ENCODE data around the gene CBLB.
A peak's percentile ranks its signal among the peaks of the same experiment; 100 is the strongest.

Gene CBLB

DNA sequence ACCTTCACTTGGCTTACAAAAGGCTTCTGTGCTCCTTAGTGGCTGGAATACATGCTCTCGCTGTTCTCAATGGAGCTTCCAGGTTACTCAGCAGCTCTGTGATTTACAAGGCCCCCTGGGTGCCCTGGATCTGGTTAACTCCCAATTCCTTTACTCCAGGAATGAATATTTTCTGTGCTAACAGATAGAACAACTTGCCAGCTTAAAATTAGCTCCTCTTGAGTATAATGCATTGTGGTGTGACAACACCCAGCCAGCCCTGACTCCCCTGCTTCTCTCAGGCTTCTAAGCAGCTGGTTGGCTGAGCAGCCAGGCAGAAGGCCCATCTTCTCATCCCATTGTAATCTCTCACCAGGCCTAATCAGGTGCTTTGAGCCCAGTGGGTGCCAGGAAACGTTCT lies 255.7 kb downstream of the CBLB start:
- Histone ChIP-seq H3K4ac (ENCODE audit: low read length) (no peak overlapping the region), H3K4me3 (ENCODE audit: low read length in 2 of 2) (no peak overlapping the region), H4K8ac (ENCODE audit: low read depth, low read length) (no peak overlapping the region), H2BK15ac (ENCODE audit: low read length) (no peak overlapping the region), H3K23ac (ENCODE audit: low read depth, low read length, poor library complexity) (no peak overlapping the region), H4K91ac (ENCODE audit: low read depth, low read length, poor library complexity) (no peak overlapping the region), H3K27me3 (ENCODE audit: control insufficient read depth in 3 of 3, insufficient read depth in 3 of 3, low read depth in 1 of 3, low read length in 3 of 3) (no peaks in the 10 kb centered on the region), H3K4me2 (ENCODE audit: insufficient read depth, low read length, poor library complexity, severe bottlenecking) (no peak overlapping the region), H2AK5ac (ENCODE audit: low read depth, low read length) (no peak overlapping the region), H3K27ac (replicated peaks; ENCODE audit: low read length) (peak overlapping the region; percentile 14), H3K14ac (ENCODE audit: low read length) (no peak overlapping the region), H3K36me3 (replicated peaks in 1 of 2; ENCODE audit: control insufficient read depth in 2 of 2, insufficient read depth in 2 of 2, low read length in 2 of 2) (no peaks in the 10 kb centered on the region), H3K9me3 (replicated peaks in 1 of 2; ENCODE audit: control insufficient read depth in 2 of 2, insufficient read depth in 1 of 2, low read depth in 1 of 2, low read length in 2 of 2) (no peaks in the 10 kb centered on the region), H3K18ac (ENCODE audit: low read length) (peak overlapping the region; percentile 30), H2AFZ (ENCODE audit: low read length) (peak overlapping the region; percentile 68), H2BK5ac (ENCODE audit: low read length) (no peak overlapping the region), H2BK12ac (ENCODE audit: low read length) (no peak overlapping the region), H3K4me1 (ENCODE audit: control insufficient read depth in 2 of 2, insufficient read depth in 1 of 2, low read depth in 1 of 2, low read length in 2 of 2) (peaks cover 2 to 8% of the 10 kb centered on the region in 2 donors), H3K9ac (ENCODE audit: low read depth, low read length, poor library complexity) (no peak overlapping the region), H3K79me1 (ENCODE audit: low read depth, low read length) (no peaks in the 10 kb centered on the region), H2BK120ac (ENCODE audit: low read depth, low read length) (no peak overlapping the region)
- no peak for DNase-seq (ENCODE audit: low spot score)
- WGBS, 2 donors (ENCODE audit: extremely low coverage in 2 of 2, insufficient read length in 2 of 2, insufficient replicate concordance in 1 of 2), result no CpG with 5 or more reads among the region's 2 CpGs

DNA sequence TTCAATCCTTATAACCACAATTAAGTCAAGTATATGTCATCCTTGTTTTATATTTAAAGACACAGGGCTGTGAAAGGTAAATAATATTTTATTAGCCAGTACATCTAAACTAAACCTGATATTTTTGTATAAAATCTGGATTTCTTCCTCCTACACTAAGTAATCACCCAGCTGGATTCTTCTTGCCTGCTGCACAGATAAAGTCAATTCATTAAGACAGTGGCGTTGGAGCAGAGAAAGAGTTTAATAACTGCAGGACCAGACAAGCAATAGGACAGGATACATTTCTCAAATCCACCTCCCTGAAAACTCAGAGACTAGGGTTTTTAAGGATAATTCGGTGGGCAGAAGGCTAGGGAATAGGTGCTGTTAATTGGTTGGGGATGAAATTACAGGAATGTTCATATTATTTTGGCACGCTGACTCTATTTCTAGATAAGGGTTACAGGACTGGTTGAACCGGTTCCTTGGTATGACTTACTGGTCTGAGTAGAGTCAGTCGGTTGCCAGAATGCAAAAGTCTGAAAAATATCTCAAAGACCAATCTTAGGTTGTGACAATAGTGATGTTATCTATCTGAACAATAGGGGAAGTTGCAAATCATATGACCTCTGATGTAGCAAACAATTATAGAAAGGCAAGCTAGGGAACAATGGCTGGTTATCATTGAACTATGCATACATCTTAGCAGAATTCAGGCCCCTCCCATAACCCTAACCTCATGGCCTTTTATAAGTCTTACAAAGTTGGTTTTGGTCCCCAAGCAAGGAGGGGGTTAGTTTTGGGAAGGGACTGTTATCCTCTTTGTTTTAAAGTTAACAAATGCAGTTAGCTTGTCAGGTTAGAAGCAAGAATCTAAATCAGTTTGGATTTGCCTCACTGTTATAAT lies 257.3 kb downstream of the CBLB start:
- Histone ChIP-seq H3K27ac (replicated peaks; ENCODE audit: low read length) (no peak overlapping the region), H3K9me3 (replicated peaks in 1 of 2; ENCODE audit: control insufficient read depth in 2 of 2, insufficient read depth in 1 of 2, low read depth in 1 of 2, low read length in 2 of 2) (no peaks in the 10 kb centered on the region), H3K4me2 (ENCODE audit: insufficient read depth, low read length, poor library complexity, severe bottlenecking) (no peak overlapping the region), H3K4ac (ENCODE audit: low read length) (no peak overlapping the region), H4K91ac (ENCODE audit: low read depth, low read length, poor library complexity) (no peak overlapping the region), H3K27me3 (ENCODE audit: control insufficient read depth in 3 of 3, insufficient read depth in 3 of 3, low read depth in 1 of 3, low read length in 3 of 3) (no peaks in the 10 kb centered on the region), H2AK5ac (ENCODE audit: low read depth, low read length) (no peak overlapping the region), H3K18ac (ENCODE audit: low read length) (no peak overlapping the region), H3K9ac (ENCODE audit: low read depth, low read length, poor library complexity) (no peak overlapping the region), H2AFZ (ENCODE audit: low read length) (no peak overlapping the region), H4K8ac (ENCODE audit: low read depth, low read length) (no peak overlapping the region), H3K23ac (ENCODE audit: low read depth, low read length, poor library complexity) (no peak overlapping the region), H2BK120ac (ENCODE audit: low read depth, low read length) (no peak overlapping the region), H3K36me3 (replicated peaks in 1 of 2; ENCODE audit: control insufficient read depth in 2 of 2, insufficient read depth in 2 of 2, low read length in 2 of 2) (no peaks in the 10 kb centered on the region), H3K4me1 (ENCODE audit: control insufficient read depth in 2 of 2, insufficient read depth in 1 of 2, low read depth in 1 of 2, low read length in 2 of 2) (peaks cover 2 to 8% of the 10 kb centered on the region in 2 donors), H2BK5ac (ENCODE audit: low read length) (no peak overlapping the region), H2BK15ac (ENCODE audit: low read length) (no peak overlapping the region), H2BK12ac (ENCODE audit: low read length) (no peak overlapping the region), H3K14ac (ENCODE audit: low read length) (no peak overlapping the region), H3K79me1 (ENCODE audit: low read depth, low read length) (no peaks in the 10 kb centered on the region), H3K4me3 (ENCODE audit: low read length in 2 of 2) (no peak overlapping the region)
- no peak for DNase-seq (ENCODE audit: low spot score)
- WGBS, 2 donors (ENCODE audit: extremely low coverage in 2 of 2, insufficient read length in 2 of 2, insufficient replicate concordance in 1 of 2), result no CpG with 5 or more reads among the region's 5 CpGs

DNA sequence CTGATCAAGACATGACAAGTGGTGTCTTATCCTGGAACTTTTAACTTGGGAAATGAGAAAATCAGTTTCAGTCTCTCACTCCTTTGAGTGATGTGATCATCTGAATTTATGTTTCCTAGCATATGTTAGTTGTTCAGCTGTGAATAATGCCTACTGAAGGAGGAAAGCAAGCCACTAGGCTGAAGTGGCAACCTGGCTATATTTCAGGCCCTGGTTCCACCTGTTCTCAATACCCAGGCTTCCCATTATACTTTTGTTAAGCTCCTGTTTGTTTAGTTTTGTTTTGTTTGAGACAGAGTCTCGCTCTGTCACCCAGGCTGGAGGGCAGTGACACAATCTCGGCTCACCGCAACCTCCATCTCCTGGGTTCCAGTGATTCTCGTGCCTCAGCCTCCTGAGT lies 258.3 kb downstream of the CBLB start:
- no peak overlapping the region for H2BK12ac ChIP-seq (ENCODE audit: low read length)
- no peak overlapping the region for H3K4me2 ChIP-seq (ENCODE audit: insufficient read depth, low read length, poor library complexity, severe bottlenecking)
- peaks cover 2 to 8% of the 10 kb centered on the region in 2 donors for H3K4me1 ChIP-seq (ENCODE audit: control insufficient read depth in 2 of 2, insufficient read depth in 1 of 2, low read depth in 1 of 2, low read length in 2 of 2)
- no peak overlapping the region for H3K23ac ChIP-seq (ENCODE audit: low read depth, low read length, poor library complexity)
- H4K8ac ChIP-seq (ENCODE audit: low read depth, low read length), result no peak overlapping the region
- no peak overlapping the region for H3K4me3 ChIP-seq (ENCODE audit: low read length in 2 of 2)
- no peak overlapping the region for H3K18ac ChIP-seq (ENCODE audit: low read length)
- H3K27me3 ChIP-seq (ENCODE audit: control insufficient read depth in 3 of 3, insufficient read depth in 3 of 3, low read depth in 1 of 3, low read length in 3 of 3), result no peaks in the 10 kb centered on the region
- H2BK120ac ChIP-seq (ENCODE audit: low read depth, low read length), result no peak overlapping the region
- H3K27ac ChIP-seq (replicated peaks; ENCODE audit: low read length), result no peak overlapping the region
- no peak overlapping the region for H2BK15ac ChIP-seq (ENCODE audit: low read length)
- no peaks in the 10 kb centered on the region for H3K9me3 ChIP-seq (replicated peaks in 1 of 2; ENCODE audit: control insufficient read depth in 2 of 2, insufficient read depth in 1 of 2, low read depth in 1 of 2, low read length in 2 of 2)
- H2AK5ac ChIP-seq (ENCODE audit: low read depth, low read length), result no peak overlapping the region
- DNase-seq (ENCODE audit: low spot score), result no peak
- no CpG with 5 or more reads among the region's 4 CpGs for WGBS, 2 donors (ENCODE audit: extremely low coverage in 2 of 2, insufficient read length in 2 of 2, insufficient replicate concordance in 1 of 2)
- H3K9ac ChIP-seq (ENCODE audit: low read depth, low read length, poor library complexity), result no peak overlapping the region
- H4K91ac ChIP-seq (ENCODE audit: low read depth, low read length, poor library complexity), result no peak overlapping the region
- no peak overlapping the region for H3K14ac ChIP-seq (ENCODE audit: low read length)
- H3K4ac ChIP-seq (ENCODE audit: low read length), result no peak overlapping the region
- H2AFZ ChIP-seq (ENCODE audit: low read length), result no peak overlapping the region
- H3K36me3 ChIP-seq (replicated peaks in 1 of 2; ENCODE audit: control insufficient read depth in 2 of 2, insufficient read depth in 2 of 2, low read length in 2 of 2), result no peaks in the 10 kb centered on the region
- no peaks in the 10 kb centered on the region for H3K79me1 ChIP-seq (ENCODE audit: low read depth, low read length)
- H2BK5ac ChIP-seq (ENCODE audit: low read length), result no peak overlapping the region

DNA sequence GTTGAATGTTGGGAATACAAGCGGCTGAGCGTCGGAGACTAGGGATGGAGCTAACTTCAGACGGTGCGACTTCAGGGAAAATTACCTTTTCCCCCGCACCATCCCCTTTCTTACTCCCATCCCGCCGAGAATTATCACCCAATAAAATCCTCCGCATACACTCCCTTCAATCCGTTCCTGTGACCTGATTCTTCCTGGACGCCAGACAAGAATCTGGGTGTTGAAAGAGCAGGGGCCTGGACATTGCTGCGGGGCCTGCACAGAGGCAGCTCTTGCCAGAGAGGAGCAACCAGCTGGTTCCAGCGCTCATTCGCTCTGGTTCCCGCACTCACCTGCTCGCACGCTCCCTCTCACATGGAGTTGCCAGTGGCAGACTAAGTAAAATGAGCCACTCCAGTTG lies 260.2 kb downstream of the CBLB start:
- no peak overlapping the region for H3K4me2 ChIP-seq (ENCODE audit: insufficient read depth, low read length, poor library complexity, severe bottlenecking)
- H3K9ac ChIP-seq (ENCODE audit: low read depth, low read length, poor library complexity), result no peak overlapping the region
- no peaks in the 10 kb centered on the region for H3K79me1 ChIP-seq (ENCODE audit: low read depth, low read length)
- no peak overlapping the region for H2BK5ac ChIP-seq (ENCODE audit: low read length)
- DNase-seq (ENCODE audit: low spot score), result no peak
- no peak overlapping the region for H3K14ac ChIP-seq (ENCODE audit: low read length)
- H2BK120ac ChIP-seq (ENCODE audit: low read depth, low read length), result no peak overlapping the region
- H2AK5ac ChIP-seq (ENCODE audit: low read depth, low read length), result no peak overlapping the region
- no peak overlapping the region for H2AFZ ChIP-seq (ENCODE audit: low read length)
- H3K18ac ChIP-seq (ENCODE audit: low read length), result no peak overlapping the region
- H4K91ac ChIP-seq (ENCODE audit: low read depth, low read length, poor library complexity), result no peak overlapping the region
- 100% methylated on average over 2 of the region's 17 CpGs; no CpG with 5 or more reads in 1 of the 2 donors for WGBS, 2 donors (ENCODE audit: extremely low coverage in 2 of 2, insufficient read length in 2 of 2, insufficient replicate concordance in 1 of 2)
- H3K4me3 ChIP-seq (ENCODE audit: low read length in 2 of 2), result no peak overlapping the region
- no peaks in the 10 kb centered on the region for H3K27me3 ChIP-seq (ENCODE audit: control insufficient read depth in 3 of 3, insufficient read depth in 3 of 3, low read depth in 1 of 3, low read length in 3 of 3)
- peaks cover 2 to 8% of the 10 kb centered on the region in 2 donors for H3K4me1 ChIP-seq (ENCODE audit: control insufficient read depth in 2 of 2, insufficient read depth in 1 of 2, low read depth in 1 of 2, low read length in 2 of 2)
- no peaks in the 10 kb centered on the region for H3K36me3 ChIP-seq (replicated peaks in 1 of 2; ENCODE audit: control insufficient read depth in 2 of 2, insufficient read depth in 2 of 2, low read length in 2 of 2)
- no peaks in the 10 kb centered on the region for H3K9me3 ChIP-seq (replicated peaks in 1 of 2; ENCODE audit: control insufficient read depth in 2 of 2, insufficient read depth in 1 of 2, low read depth in 1 of 2, low read length in 2 of 2)
- H2BK12ac ChIP-seq (ENCODE audit: low read length), result no peak overlapping the region
- H2BK15ac ChIP-seq (ENCODE audit: low read length), result no peak overlapping the region
- no peak overlapping the region for H3K4ac ChIP-seq (ENCODE audit: low read length)
- H3K23ac ChIP-seq (ENCODE audit: low read depth, low read length, poor library complexity), result no peak overlapping the region
- H3K27ac ChIP-seq (replicated peaks; ENCODE audit: low read length), result no peak overlapping the region
- H4K8ac ChIP-seq (ENCODE audit: low read depth, low read length), result no peak overlapping the region
